ENCODE data around the gene MAG.
A peak's percentile ranks its signal among the peaks of the same experiment; 100 is the strongest.

Gene MAG, protein sequence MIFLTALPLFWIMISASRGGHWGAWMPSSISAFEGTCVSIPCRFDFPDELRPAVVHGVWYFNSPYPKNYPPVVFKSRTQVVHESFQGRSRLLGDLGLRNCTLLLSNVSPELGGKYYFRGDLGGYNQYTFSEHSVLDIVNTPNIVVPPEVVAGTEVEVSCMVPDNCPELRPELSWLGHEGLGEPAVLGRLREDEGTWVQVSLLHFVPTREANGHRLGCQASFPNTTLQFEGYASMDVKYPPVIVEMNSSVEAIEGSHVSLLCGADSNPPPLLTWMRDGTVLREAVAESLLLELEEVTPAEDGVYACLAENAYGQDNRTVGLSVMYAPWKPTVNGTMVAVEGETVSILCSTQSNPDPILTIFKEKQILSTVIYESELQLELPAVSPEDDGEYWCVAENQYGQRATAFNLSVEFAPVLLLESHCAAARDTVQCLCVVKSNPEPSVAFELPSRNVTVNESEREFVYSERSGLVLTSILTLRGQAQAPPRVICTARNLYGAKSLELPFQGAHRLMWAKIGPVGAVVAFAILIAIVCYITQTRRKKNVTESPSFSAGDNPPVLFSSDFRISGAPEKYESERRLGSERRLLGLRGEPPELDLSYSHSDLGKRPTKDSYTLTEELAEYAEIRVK

DNA sequence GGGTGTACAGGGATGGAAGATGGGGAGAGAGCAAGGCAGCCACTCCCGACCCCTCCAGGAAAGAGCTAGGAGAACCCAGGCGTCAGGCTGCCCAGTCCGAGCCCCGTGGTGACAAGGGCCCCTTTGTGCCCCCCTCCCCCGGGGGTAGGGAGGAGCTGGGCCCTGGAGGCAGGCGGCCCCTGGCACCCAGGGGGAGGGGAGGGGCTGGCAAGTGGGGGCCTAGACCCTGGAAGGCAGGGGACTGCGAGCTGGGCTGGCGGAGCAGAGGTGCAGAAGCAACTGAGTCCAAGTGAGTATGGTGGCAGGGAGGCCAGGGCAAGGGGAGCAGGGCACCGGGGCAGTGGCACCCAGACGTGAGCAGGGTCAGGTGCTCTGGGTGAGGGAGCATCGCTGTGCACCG lies at the start of gene MAG:
Gene MAG (plus strand): TSS at position 246 of the 400 bp plus-strand sequence. CDS start 3,248 bp downstream, outside the sequence.
- no peak for DNase-seq

DNA sequence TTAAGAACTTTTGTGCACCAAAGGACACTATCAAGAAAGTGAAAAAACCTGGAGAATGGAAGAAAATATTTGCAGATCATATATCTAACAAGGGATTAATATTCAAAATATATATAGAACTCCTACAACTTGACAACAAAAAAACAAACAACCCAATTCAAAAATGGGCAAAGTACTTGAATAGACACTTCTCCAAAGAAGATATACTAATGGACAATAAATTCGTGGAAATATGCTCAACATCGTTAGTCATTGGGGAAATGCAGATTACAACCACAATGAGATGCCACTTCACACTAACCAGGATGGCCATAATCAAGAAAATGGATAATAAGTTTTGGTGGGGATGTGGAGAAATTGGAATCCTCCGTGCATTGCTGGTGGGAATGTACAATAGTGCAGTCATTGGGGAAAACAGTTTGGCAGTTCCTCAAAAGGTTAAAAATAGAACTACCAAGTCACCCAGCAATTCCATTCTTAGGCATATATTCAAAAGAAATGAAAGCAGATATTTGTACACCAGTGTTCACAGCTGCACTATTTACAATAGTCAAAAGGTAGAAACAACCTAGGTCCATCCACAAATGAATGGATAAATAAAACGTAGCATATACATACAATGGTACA lies 45.4 kb upstream of the MAG start:
- DNase-seq = no peak

DNA sequence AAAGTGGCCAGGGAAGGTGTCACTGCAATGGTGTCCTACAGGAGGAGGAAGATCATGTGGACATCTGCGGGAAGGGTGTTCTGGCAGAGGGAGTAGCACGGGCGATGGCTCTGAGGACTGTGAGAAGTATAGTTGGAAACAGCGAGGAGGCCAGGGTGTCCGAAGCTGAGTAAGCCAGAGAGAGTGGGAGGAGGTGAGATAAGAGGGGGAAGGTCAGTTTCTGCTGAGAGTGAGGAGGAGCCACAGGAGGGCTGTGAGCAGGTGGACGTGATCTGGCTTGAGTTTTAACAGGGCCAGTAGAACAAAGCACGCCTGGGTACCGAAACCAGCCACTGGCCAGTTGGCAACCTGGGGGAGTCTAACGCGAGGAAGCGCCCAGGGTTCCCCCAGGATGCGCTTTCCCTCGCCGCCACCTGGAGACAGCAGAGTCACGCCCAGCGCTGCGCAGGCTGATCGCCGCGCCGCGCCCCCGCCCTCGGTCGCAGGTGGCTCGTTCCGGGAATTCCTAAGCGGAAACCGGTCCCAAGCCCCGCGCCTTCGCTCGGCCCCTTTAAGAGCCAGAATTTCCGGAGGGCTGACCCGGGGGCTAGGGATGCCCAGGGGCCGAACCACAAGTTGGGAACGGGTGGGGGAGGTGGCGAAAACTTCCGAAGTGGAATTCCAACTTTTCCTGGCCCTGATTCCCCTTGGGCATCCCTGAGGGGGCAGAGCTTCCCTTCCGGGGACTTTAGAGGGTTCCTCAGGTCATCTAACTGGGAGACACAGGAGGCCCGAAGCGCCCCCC lies 44.2 kb upstream of the MAG start:
- peak; percentile 57 to 76 for DNase-seq

DNA sequence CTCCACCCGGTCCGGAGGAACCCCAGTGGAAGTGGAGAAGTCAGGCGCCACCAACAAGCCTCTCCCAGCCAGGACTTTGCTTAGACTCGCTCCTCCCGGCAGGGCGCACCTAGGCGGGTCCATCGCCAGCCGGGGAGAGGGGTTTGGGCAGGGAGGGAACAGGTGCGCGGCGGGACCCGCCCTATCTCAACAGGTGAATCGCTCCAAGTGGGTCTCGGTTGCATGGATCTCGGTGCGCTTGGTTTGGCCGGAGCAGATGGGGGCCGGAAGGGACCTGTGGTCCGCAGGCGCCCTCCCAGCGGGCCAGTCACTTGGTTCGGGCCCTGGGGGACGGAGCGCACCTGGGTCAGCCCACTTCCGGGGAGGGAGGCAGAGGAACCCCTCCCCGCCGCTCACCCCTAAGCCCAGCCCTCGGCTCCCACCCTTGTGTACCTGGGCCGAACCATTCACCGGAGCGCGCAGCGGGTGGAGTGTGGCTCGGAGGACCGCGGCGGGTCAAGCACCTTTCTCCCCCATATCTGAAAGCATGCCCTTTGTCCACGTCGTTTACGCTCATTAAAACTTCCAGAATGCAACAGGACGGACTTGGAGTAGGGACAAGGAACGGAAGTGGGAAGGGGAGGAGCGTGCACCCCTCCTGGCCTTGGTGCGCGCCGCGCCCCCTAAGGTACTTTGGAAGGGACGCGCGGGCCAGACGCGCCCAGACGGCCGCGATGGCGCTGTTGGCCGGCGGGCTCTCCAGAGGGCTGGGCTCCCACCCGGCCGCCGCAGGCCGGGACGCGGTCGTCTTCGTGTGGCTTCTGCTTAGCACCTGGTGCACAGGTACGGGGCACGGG lies 43.4 kb upstream of the MAG start, which contains the start of gene LSR:
Gene LSR (plus strand): TSS at position 693 of the 836 bp plus-strand sequence. CDS start 21 bp downstream, at position 714.
- peak; percentile 79 to 87 for DNase-seq

DNA sequence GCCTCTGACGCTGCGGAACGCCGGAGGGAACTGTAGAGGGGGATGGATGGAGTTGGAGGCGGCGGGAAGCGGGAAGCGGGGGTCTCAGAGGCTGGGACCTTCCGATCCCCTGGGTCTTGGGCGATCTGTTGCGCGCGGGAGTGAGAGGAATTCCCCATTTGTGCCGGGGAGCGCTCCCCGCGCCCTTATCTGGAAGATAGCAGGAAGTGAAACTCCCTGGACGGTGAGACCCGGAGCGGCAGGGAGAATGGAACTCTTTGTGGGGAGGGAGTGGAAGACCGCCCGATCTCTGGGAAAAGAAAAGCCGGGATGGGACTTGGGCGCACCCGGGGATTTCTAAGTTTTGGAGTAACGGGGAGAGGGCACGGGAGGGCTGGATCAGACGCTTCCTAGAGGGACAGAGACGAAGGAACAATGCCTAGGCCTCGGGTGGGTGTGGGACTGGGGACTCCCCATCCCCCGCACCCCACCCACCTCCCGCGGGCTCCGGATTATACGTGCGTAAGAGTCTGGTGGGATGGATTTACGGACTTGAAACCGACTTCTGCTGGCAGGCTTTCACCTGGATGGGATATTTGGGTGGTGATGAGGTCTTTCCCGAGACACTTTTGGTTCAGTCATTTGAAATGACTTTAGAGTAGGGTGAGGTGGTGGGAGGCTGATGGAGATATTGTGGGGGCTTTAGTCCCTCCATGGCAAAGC lies 42.7 kb upstream of the MAG start:
- no peak for DNase-seq

DNA sequence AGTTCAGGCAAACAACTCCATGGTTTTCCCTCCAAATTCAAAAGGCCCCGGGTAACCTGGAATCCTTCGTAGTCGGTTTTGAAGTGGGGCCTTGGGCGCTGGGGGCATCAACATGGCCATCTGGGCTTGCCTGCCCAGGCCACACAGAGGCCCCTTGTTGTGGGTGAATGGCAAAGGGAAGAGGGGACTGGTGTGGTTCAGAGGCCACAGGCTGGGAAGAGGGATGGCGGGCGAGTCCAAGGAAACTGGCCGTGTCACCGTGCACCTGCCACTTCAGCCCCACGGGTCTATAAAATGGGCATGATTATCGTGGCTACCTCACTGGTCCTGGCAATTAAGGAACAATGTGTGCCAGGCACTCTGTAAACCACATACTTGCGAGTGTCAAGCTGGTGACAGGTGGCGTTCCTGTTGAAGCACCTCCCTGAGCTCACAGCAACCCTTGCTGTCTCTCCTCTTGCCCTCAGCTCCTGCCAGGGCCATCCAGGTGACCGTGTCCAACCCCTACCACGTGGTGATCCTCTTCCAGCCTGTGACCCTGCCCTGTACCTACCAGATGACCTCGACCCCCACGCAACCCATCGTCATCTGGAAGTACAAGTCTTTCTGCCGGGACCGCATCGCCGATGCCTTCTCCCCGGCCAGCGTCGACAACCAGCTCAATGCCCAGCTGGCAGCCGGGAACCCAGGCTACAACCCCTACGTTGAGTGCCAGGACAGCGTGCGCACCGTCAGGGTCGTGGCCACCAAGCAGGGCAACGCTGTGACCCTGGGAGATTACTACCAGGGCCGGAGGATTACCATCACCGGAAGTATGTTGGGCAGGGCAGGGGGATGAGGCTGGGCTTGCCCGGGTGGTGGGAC lies 41.9 kb upstream of the MAG start:
- DNase-seq = no peak

DNA sequence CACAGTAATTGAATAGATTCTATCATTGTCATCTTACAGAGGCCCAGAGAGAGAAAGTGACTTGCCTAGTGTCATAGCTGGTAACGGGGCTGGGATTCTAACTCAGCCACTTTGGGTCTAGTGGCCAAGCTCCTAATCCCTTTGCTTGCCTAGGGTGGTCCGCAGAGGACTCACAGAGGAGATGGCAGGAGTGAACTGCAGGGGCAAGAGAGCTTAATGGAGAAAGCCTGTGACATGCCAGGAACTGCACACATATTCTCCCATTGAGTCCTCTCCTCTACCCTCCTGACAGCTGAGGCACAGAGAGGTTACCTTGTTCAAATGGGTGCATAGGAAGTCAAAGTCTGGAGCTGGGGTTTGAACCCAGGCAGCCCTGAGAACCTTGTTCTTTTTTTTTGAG lies 40.5 kb upstream of the MAG start:
- DNase-seq = no peak

DNA sequence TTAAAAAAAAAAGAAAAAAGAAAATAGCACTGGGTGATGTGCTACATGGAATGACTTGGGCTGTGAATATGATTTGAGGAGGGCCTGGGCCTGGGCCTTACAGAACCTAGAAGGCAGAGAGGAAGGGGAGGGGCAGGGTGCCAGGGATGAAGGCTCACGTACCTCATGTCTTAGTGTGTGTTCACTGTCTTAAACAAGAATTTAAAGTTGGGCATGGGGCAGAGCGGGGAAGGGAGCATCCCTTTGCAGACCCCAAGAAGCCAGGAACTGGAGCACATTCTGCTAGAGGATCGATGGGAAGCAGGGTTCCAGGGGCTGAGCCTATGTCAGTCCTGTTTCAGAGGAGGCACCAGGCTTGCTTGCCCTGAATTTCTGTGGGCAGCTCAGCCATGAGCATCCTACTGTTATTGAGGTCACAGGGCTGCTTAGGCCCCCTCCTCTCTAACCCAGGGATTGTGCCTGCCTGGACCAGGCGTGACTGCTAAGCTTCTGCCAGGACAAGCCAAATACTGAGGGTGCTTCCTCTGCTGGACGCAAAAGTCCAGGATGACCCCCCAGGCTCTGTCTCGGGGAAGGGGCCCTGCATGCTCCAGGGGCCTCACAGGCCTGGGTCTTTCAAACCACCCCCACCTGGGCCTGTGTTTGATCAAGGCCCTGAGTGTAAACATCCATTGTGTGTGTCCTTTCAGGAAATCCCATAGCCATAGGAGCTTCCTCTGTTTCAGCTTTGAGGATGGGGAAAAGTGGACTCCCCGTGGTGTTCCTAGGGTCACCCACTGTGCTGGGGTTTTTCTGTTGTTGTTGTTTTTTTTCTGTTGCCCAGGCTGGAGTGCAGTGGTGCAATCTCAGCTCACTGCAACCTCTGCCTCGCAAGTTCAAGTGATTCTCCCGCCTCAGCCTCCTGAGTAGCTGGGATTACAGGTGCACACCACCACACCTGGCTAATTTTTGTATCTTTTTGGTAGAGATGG lies 38.4 kb upstream of the MAG start:
- DNase-seq = no peak

DNA sequence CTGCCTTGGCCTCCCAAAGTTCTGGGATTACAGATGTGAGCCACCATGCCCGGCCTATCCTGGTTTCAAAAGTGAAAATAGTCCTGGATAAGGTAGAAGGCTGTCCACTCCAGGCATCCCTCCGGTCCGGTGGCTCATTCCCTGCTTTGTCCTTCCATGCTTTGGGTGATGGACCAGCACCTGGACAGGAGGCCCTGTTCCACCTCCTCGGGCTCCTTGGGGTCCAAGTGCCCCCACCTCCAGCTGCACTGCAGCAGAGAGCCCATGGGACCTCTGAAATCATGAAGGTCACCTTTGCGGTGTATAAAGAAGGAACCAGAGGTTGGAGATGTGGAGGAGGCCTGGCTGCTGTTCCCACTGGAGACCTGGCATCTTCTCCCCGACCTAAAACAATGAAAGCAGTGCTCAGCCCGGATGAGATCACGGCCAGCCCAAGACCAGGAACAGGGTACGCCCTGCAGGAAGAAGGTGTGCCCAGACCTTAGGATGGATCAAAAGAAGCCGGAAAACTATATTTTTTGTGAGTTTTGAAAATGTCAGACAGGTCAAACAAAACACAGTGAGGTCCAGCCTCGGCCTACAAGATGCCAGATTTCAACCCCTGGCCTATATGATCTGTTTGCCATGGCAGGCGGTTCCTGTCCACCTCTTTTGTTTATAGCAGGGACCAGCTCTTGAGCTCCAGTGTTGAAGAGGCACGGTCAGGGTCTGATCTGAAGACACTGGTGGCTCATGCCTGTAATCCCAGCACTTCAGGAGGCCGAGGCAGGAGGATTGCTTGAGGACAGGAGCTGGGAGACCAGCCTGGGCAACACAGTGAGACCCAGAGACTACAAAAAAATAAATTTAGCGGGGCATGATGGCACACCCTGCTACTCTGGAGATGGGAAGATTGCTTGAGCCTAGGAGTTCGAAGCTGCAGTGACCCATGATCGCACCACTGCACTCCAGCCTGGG lies 37.3 kb upstream of the MAG start:
- DNase-seq = no peak

DNA sequence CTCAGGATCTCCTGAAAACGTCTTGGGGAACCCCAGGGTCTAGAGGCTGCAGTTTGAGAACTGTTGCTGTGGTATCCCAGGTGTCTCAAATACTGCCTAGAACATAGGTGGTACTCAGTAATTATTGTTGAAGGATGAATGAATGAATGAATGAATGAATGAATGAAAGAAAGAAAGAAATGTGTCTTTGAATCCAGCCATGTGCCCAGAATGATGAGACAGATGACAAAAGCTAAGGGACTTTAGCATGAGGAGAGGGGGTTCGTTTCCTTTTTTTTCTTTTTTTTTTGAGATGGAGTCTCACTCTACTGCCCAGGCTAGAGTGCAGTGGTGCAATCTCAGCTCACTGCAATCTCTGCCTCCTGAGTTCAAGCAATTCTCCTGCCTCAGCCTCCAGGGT lies 35.4 kb upstream of the MAG start:
- DNase-seq = no peak

DNA sequence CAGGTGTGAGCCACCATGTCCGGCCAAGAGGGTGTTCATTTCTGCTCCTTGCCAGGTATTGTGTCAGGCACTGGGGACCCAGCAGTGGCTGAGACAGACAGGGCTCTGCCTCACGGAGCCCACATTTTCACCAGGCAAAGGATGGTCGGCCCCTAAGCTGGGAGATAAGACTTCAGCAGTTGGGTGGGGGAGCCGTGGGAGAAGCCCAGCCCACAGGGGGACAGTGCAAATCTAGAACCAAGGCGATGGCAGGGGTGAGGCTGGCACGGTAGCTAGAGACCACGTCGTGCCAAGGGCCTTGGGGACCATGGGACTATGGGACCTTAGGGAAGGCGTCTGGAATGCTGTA lies 34.9 kb upstream of the MAG start:
- no peak for DNase-seq

DNA sequence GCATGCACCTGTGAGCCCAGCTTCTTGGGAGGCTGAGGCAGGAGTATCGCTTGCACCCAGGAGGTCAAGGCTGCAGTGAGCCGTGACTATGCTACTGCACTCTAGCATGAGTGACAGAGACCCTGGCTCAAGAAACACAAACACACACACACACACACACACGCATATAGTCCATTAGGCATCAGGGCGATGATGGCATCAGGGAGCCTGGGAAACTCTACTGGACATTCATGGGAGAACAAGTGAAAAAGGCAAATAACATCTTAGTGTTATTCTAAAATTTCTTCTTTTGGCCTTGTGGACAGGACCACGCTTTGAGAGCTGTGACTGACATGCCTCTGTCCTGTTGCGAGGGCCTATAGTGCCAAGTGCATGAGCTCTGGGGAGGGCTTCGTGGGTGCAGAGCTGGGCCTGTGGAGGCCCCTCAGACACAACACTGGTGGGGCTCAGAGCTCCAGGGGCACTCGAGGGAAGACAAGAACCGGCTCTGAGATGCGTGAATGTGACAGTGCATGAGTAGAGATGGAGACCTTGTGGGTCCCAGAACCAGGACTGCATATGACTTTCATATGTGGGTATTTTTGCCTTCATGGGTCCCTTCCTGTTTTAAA lies 31.2 kb upstream of the MAG start:
- DNase-seq = no peak

DNA sequence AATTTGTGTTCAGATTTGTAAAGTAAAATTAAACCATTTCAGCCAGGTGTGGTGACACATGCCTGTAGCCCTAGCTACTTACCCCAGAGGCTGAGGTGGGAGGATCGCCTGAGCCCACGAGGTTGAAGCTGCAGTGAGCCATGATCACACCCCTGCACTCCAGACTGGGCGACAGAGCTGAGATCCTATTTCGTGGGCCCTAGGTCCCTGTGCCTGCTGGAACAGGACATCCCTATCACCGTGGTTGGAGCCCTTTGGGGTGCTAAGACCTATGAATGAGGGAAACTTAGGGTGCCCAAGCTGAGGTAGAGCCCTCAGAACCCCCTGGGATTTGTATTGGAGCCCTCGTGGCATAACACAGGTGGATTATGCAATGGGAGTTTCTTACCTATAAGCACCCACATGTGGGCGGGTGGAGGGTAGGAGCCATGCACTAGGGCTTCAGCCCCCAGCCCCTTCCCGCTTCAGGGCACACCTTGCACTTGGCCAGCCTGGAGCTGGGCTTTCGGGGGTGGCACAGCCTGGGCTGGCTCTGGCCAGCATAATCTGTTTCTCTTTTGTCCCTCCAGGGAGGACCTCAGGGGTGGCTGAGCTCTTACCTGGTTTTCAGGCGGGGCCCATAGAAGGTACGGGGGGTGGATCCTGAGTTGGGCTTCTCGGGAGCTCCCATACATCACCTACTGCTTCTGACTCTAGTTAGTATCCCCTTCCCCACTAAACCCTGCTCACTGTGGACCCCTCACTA lies 30.4 kb upstream of the MAG start:
- no peak for DNase-seq

DNA sequence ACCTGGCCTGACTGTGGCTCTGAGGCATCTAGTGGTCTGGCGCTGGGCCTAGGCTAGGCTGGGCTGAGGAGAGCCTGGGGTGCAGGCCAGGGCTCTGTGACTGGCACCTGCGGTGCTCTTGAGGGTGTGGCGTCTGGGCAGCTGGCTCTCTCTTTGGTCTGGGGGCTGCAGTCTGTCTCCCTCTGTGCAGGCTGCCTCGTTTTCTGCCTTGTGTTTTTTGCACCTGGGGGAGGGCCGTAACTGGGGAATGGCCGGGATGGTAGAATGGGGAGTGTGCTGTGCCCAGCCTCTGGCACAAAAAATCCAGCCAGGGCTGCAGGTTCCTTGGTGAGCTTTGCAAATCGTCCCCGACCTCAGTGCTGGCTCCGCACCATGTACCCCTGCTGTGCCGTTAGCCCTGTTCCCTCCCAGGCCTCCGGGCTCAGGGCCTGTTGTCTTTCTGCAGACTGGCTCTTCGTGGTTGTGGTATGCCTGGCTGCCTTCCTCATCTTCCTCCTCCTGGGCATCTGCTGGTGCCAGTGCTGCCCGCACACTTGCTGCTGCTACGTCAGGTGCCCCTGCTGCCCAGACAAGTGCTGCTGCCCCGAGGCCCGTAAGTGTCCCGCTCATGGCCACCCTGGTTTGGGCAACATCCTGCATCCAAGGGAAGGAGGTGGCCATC lies 29.7 kb upstream of the MAG start:
- no peak for DNase-seq

DNA sequence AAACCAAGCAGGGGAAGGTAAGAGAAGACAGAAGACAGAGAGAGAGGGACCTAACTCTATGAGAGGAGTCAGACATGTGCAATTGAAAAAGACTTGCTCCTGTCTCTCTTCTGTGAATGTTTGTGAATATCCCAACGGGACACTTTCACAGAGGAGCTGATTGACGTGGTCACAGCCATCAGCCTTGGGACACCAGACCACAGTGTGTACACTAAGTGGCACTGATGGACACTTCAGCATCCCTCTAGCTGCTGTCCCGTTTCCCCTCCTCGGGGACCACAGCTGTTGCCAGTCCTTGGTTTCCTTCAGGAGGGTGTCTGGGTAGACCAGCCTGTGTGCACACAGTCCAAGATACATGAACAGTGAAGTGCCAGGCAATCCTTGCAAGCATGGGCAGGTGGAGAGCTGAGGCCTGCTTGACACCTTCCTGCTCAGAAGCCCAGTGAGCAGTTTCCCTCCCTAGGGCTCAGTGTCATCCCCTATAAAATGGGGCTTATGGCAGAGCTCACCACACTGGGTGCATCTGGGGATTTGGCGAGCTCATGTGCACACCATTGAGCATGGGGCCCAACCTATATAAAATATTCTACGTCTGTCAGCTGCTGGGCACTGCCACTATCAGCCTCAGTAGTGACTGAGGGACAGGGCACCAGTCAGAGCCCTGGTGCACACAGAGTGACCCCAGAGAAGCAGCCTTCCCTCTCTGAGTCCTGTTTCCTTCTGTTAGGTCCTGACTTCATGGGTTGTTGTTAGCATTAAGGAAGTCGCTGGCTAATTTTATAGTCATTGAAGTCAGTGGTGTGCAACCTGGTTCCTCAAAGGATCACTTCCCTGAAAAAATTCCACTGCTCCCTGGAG lies 27.5 kb upstream of the MAG start:
- no peak for DNase-seq

All from CD4-positive, alpha-beta T cell treated with Interferon alpha-2 for 1 hour (primary cell).